MCF 10A (cell line): Measurements from ENCODE around the gene HSP90AB1. TPM values are rescaled to one million over a fixed set of nuclear protein-coding genes. Genes with fewer than 3 reads are reported as not detected.

Experiments used
- BruUV-seq: library from RNA; stranded (reverse); fragments of 400-500 nt; replicated peaks from 2 replicates; lab custom pipeline; 2021; lab: Mats Ljungman, UMichigan
- CTCF ChIA-PET: fragments of 300-600 bp; sonication (Branson Sonifier 250); formaldehyde crosslinking; extraction: SDS; loops from one replicate; lab custom pipeline; 2021; ENCODE audit warnings: antibody characterized with exemption, inconsistent platforms; lab: Yijun Ruan, JAX
- POLR2A ChIA-PET: fragments of 300-600, 350-650 bp; sonication (Branson Sonifier 250); formaldehyde crosslinking; extraction: SDS; loops from one replicate; lab custom pipeline; 2020; ENCODE audit warnings: antibody characterized with exemption, inconsistent platforms; lab: Yijun Ruan, JAX
- DNase-seq: peaks from one replicate; pipeline ENCODE4 v3.0.0-alpha.2; 2018; ENCODE audit not compliant: unreplicated experiment
- H3K27ac Mint-ChIP-seq: one replicate; pipeline ENCODE4 v1.8.0; 2022; ENCODE audit warnings: mild to moderate bottlenecking, low read depth, mixed read lengths; ENCODE audit not compliant: unreplicated experiment
- H3K27me3 Mint-ChIP-seq: one replicate; pipeline ENCODE4 v1.8.0; 2022; ENCODE audit warnings: mixed read lengths; ENCODE audit not compliant: insufficient read depth, unreplicated experiment
- H3K36me3 Mint-ChIP-seq: one replicate; pipeline ENCODE4 v1.8.0; 2022; ENCODE audit warnings: mild to moderate bottlenecking, moderate library complexity, mixed read lengths; ENCODE audit not compliant: insufficient read depth, unreplicated experiment
- H3K4me1 Mint-ChIP-seq: one replicate; pipeline ENCODE4 v1.8.0; 2022; ENCODE audit warnings: mixed read lengths; ENCODE audit not compliant: insufficient read depth, unreplicated experiment
- H3K4me3 Mint-ChIP-seq: one replicate; pipeline ENCODE4 v1.8.0; 2022; ENCODE audit warnings: mild to moderate bottlenecking, moderate library complexity, mixed read lengths; ENCODE audit not compliant: unreplicated experiment
- H3K9me3 Mint-ChIP-seq: one replicate; pipeline ENCODE4 v1.8.0; 2022; ENCODE audit warnings: mixed read lengths; ENCODE audit not compliant: unreplicated experiment
- CTCF ChIP-seq: fragments of 200-600 bp; IDR thresholded peaks from one replicate; pipeline ENCODE4 v1.8.0; 2022; ENCODE audit warnings: antibody characterized with exemption, mild to moderate bottlenecking; ENCODE audit not compliant: unreplicated experiment
- intact Hi-C: fragments of 100-400 bp; cut with micrococcal nuclease; formaldehyde crosslinking; loops from 2 replicates; pipeline ENCODE4 v1.14.1; 2022
- total RNA-seq: library from RNA; stranded (reverse); gene quantifications from 2 replicates; pipeline ENCODE4 v1.2.3, GENCODE V29; 2022

HSP90AB1 gene
- total RNA-seq, 1 experiment from 2014 or later: 577 TPM

DNA sequence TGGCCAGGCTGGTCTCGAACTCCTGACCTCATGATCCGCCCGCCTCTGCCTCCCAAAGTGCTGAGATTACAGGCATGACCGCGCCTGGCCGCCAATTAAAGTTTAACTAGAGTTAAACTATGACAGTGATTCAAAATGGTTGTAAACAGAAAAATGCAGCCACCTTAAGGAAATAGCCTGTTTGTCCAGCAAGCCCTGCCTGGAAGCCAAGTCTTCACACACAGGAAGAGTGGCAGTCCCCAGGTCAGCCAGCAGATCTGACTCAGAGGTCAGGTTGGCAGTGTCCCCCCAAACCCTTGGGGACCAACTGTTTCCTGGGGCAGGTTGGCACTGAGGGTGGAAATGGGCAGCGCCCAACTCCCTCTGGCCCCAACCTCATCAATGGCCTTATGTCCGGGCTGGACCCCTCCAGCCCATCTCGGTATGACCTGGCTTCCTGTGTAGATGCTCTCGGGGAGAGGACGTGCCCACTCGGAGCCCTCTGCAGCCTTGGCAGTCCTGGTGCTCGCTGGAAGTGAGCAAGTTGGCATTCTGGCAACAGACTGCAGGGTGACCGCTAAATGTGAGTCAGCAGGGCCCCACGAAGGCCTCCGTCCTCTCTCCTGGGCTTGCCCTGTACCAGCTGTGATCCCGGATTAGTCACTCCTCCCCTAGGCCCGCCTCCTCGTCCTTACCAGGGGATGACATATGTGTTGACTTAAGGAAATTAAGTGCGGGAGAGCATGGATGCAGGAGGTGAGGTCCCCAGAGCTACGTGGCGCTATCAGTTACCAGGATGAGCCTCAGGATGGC lies 9.7 kb upstream of the HSP90AB1 start:
- TF ChIP-seq CTCF: no peak
- H3K36me3 Mint-ChIP-seq: peaks cover 7% of the 10 kb centered on the region
- no peaks in the 10 kb centered on the region for H3K9me3 Mint-ChIP-seq
- peak overlapping the region; percentile 86 for H3K4me3 Mint-ChIP-seq
- BruUV-seq: TSS peak; percentile 51
- POLR2A ChIA-PET: interaction anchor here (0.6 to 5.2 kb wide), 15 partner anchors 8 to 446 kb away, joined by 3 to 114 read pairs (median 4); partner anchors contain the start of genes CDC5L, HSP90AB1, SLC29A1 and SLC35B2
- H3K27me3 Mint-ChIP-seq: no peaks in the 10 kb centered on the region
- intact Hi-C loops: loop anchor here (1.0 kb wide), 2 partner anchors 16 to 65 kb away; no protein-coding TSS in a partner anchor
- H3K27ac Mint-ChIP-seq: peak overlapping the region; percentile 85
- H3K4me1 Mint-ChIP-seq: peaks cover 22% of the 10 kb centered on the region
- DNase-seq: peak; percentile 99
- CTCF ChIA-PET: interaction anchor here (0.7 to 3.7 kb wide), 22 partner anchors 10 to 762 kb away, joined by 3 to 52 read pairs (median 4); partner anchors contain the start of genes HSP90AB1, SLC29A1 and SLC35B2

- intact Hi-C loops: loop anchor here (1.0 kb wide), 3 partner anchors 17 to 142 kb away; no protein-coding TSS in a partner anchor
- peak overlapping the region; percentile 86 for H3K4me3 Mint-ChIP-seq
- POLR2A ChIA-PET: interaction anchor here (0.6 to 5.2 kb wide), 14 partner anchors 9 to 447 kb away, joined by 3 to 114 read pairs (median 4); partner anchors contain the start of genes CDC5L, HSP90AB1, SLC29A1 and SLC35B2
- TF ChIP-seq CTCF: peak; percentile 94
- H3K27me3 Mint-ChIP-seq: no peaks in the 10 kb centered on the region
- CTCF ChIA-PET: interaction anchor here (0.7 to 3.7 kb wide), 21 partner anchors 9 to 762 kb away, joined by 3 to 16 read pairs (median 4); partner anchors contain the start of genes HSP90AB1, MYMX, SLC29A1 and SLC35B2
- peaks cover 22% of the 10 kb centered on the region for H3K4me1 Mint-ChIP-seq
- TSS peak; percentile 83 for BruUV-seq
- H3K27ac Mint-ChIP-seq: peak overlapping the region; percentile 85
- H3K9me3 Mint-ChIP-seq: no peaks in the 10 kb centered on the region
- peaks cover 7% of the 10 kb centered on the region for H3K36me3 Mint-ChIP-seq
- DNase-seq: peak; percentile 69
Observed at GRCh38 chr6:44237813-44238433, 9.0 kb upstream of the HSP90AB1 start.

GRCh38 chr6:44238687-44239350 lies 8.1 kb upstream of the HSP90AB1 start:
- Mint-ChIP-seq H3K9me3 (no peaks in the 10 kb centered on the region), H3K36me3 (peaks cover 7% of the 10 kb centered on the region), H3K27ac (peak overlapping the region; percentile 44), H3K4me1 (peaks cover 18% of the 10 kb centered on the region), H3K4me3 (peak overlapping the region; percentile 86), H3K27me3 (no peaks in the 10 kb centered on the region)
- ChIA-PET CTCF (interaction anchor here (0.6 to 3.7 kb wide), 12 partner anchors 14 to 323 kb away, joined by 3 to 16 read pairs (median 4); partner anchors contain the start of genes MYMX, SLC29A1 and SLC35B2), POLR2A (interaction anchor here (0.8 to 5.2 kb wide), 3 partner anchors 8 to 16 kb away, joined by 4 to 114 read pairs (median 5); partner anchors contain the start of gene HSP90AB1)
- intact Hi-C loops: loop anchor here (1.0 kb wide), 1 partner anchor 143 kb away; no protein-coding TSS in a partner anchor
- BruUV-seq: no TSS peak
- no peak for TF ChIP-seq CTCF
- DNase-seq: no peak
